ENCODE data around the gene VASH1. TPM values are rescaled to one million over a fixed set of nuclear protein-coding genes. Genes with fewer than 3 reads are reported as not detected.

The VASH1 gene
- total and polyA plus RNA-seq, 2 experiments from 2014 or later = 0.78 to 2.8 TPM

- H3F3A ChIP-seq (replicated peaks; ENCODE audit: low read depth) = no peaks in the 10 kb centered on the region
- ATAC-seq (no peak), DNase-seq (ENCODE audit: low spot score) (no peak)
- peaks cover 4% of the 10 kb centered on the region; the same call in 1 of the 2 replicates for H3K27me3 ChIP-seq (ENCODE audit: insufficient read depth)
- H3K36me3 Mint-ChIP-seq (ENCODE audit: low read depth) = no peaks in the 10 kb centered on the region
- no peak overlapping the region for H2AFZ ChIP-seq
- H4K20me1 ChIP-seq (replicated peaks; ENCODE audit: insufficient read depth) = no peaks in the 10 kb centered on the region
- H3K4me2 ChIP-seq = no peak overlapping the region
- peaks cover 11% of the 10 kb centered on the region; the same call in 2 of the 3 replicates for H3K9me3 Mint-ChIP-seq
- H3K4me3 Mint-ChIP-seq = no peak overlapping the region
- no peaks in the 10 kb centered on the region for H3K36me3 ChIP-seq (ENCODE audit: insufficient read depth)
- TF ChIP-seq ZNF331 (CRISPR knock-in tag; IDR thresholded peaks at IDR 0.05; ENCODE audit: low read depth) = no peak
- TF ChIP-seq ZNF462 (CRISPR knock-in tag; IDR thresholded peaks at IDR 0.05) = no peak
- no peak for TF ChIP-seq REST (IDR thresholded peaks at IDR 0.05; ENCODE audit: unreplicated experiment)
- no peak for TF ChIP-seq NANOG (IDR thresholded peaks at IDR 0.05; ENCODE audit: borderline replicate concordance)
- TF ChIP-seq EZH2phosphoT487 (IDR thresholded peaks at IDR 0.05; ENCODE audit: unreplicated experiment) = no peak
- TF ChIP-seq, protein P1, sequence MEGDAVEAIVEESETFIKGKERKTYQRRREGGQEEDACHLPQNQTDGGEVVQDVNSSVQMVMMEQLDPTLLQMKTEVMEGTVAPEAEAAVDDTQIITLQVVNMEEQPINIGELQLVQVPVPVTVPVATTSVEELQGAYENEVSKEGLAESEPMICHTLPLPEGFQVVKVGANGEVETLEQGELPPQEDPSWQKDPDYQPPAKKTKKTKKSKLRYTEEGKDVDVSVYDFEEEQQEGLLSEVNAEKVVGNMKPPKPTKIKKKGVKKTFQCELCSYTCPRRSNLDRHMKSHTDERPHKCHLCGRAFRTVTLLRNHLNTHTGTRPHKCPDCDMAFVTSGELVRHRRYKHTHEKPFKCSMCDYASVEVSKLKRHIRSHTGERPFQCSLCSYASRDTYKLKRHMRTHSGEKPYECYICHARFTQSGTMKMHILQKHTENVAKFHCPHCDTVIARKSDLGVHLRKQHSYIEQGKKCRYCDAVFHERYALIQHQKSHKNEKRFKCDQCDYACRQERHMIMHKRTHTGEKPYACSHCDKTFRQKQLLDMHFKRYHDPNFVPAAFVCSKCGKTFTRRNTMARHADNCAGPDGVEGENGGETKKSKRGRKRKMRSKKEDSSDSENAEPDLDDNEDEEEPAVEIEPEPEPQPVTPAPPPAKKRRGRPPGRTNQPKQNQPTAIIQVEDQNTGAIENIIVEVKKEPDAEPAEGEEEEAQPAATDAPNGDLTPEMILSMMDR (conservative IDR thresholded peaks at IDR 0.05; ENCODE audit: low read depth in 2 of 2) = no peak
- TF ChIP-seq ETS1 (IDR thresholded peaks at IDR 0.05) = no peak
- no peak for TF ChIP-seq CREB1 (CRISPR knock-in tag; IDR thresholded peaks at IDR 0.05; ENCODE audit: low read depth)
- no peak for TF ChIP-seq STAT1 (IDR thresholded peaks at IDR 0.05; ENCODE audit: unreplicated experiment)
- TF ChIP-seq JUNB (IDR thresholded peaks at IDR 0.05; ENCODE audit: unreplicated experiment) = no peak
- no peak for TF ChIP-seq EZH2 (IDR thresholded peaks at IDR 0.05; ENCODE audit: low read depth, unreplicated experiment)
- TF ChIP-seq POLR2AphosphoS5 (IDR thresholded peaks at IDR 0.05; ENCODE audit: low read depth) = no peak
- TF ChIP-seq ZNF114 (CRISPR knock-in tag; IDR thresholded peaks at IDR 0.05) = no peak
- no peaks in the 10 kb centered on the region for H3K9me2 ChIP-seq (ENCODE audit: insufficient read depth)
- no peak overlapping the region for H3K27ac Mint-ChIP-seq
- H3K4me1 ChIP-seq (ENCODE audit: insufficient read depth) = no peaks in the 10 kb centered on the region
- no peaks in the 10 kb centered on the region for H3K79me2 ChIP-seq (replicated peaks; ENCODE audit: insufficient read depth)
- no peak overlapping the region for H3K27ac ChIP-seq (ENCODE audit: low read depth)
- H3K4me1 Mint-ChIP-seq = no peaks in the 10 kb centered on the region
- no peak overlapping the region for H3K4me3 ChIP-seq
- no peaks in the 10 kb centered on the region for H3K27me3 Mint-ChIP-seq (ENCODE audit: insufficient read depth, low read depth, poor library complexity)
Measured at GRCh38 chr14:76752744-76753143, 8.5 kb upstream of the VASH1 start.
